HT-29 (cell line): ENCODE measurements around the gene FCER2. TPM values are rescaled to one million over a fixed set of nuclear protein-coding genes. Genes with fewer than 3 reads are reported as not detected.
A peak's percentile ranks its signal among the peaks of the same experiment; 100 is the strongest.

Experiments used
- DNase-seq: peaks from one replicate; pipeline ENCODE4 v3.0.0-alpha.2; 2015; ENCODE audit warnings: low spot score
- total RNA-seq: library from RNA; depleted of rRNA; stranded (reverse); fragments of >200 nt; shearing (Covaris generic); gene quantifications from 2 replicates; pipeline ENCODE4 v1.2.3, GENCODE V29; 2014

FCER2 gene
- total RNA-seq, 1 experiment from 2014 or later: not detected

GRCh38 chr19:7704280-7705060 is 2.5 kb upstream of the FCER2 start:
- DNase-seq: no peak

GRCh38 chr19:7703332-7703731 is 1.4 kb upstream of the FCER2 start:
- DNase-seq: no peak

- no peak for DNase-seq
Observed at GRCh38 chr19:7701049-7701653, 780 bp downstream of the FCER2 start.

- DNase-seq: no peak
Observed at GRCh38 chr19:7699417-7700401, 2.2 kb downstream of the FCER2 start.

- no peak for DNase-seq
Observed at GRCh38 chr19:7699003-7699402, 2.9 kb downstream of the FCER2 start.

- no peak for DNase-seq
Observed at GRCh38 chr19:7698583-7698982, 3.3 kb downstream of the FCER2 start.

- DNase-seq: no peak
Observed at GRCh38 chr19:7697721-7698287, 4.1 kb downstream of the FCER2 start.

GRCh38 chr19:7694499-7694898 is 7.4 kb downstream of the FCER2 start:
- DNase-seq: no peak

GRCh38 chr19:7692417-7693088 is 9.4 kb downstream of the FCER2 start:
- no peak for DNase-seq

- DNase-seq: no peak
Observed at GRCh38 chr19:7691497-7691896, 10.4 kb downstream of the FCER2 start.

- DNase-seq: no peak
Observed at GRCh38 chr19:7690779-7691258, 11.1 kb downstream of the FCER2 start.

- DNase-seq: no peak
Observed at GRCh38 chr19:7689165-7689564, 12.8 kb downstream of the FCER2 start.

- DNase-seq: no peak
Observed at GRCh38 chr19:7687177-7687576, 14.8 kb downstream of the FCER2 start.

GRCh38 chr19:7685546-7686445 is 16.1 kb downstream of the FCER2 start:
- DNase-seq: no peak

GRCh38 chr19:7682175-7682855 is 19.6 kb downstream of the FCER2 start:
- no peak for DNase-seq

GRCh38 chr19:7681340-7682174 is 20.4 kb downstream of the FCER2 start:
- peak; percentile 13 for DNase-seq

GRCh38 chr19:7680606-7681339 is 21.2 kb downstream of the FCER2 start, which contains the start of gene TRAPPC5:
Gene TRAPPC5 (plus strand): TSS chr19:7680833. CDS start chr19:7682254, 1,421 bp downstream.
- peak; percentile 66 for DNase-seq
